HUDEP-2 (cell line): Measurements from ENCODE around the gene CREM.
A peak's percentile ranks its signal among the peaks of the same experiment; 100 is the strongest.

Source experiments
- DNase-seq, 76 experiments: peaks; one replicate each; lab custom pipeline; 2025; ENCODE audit not compliant: unreplicated experiment in 76 of 76; lab: John Stamatoyannopoulos, UW

CREM gene

DNA sequence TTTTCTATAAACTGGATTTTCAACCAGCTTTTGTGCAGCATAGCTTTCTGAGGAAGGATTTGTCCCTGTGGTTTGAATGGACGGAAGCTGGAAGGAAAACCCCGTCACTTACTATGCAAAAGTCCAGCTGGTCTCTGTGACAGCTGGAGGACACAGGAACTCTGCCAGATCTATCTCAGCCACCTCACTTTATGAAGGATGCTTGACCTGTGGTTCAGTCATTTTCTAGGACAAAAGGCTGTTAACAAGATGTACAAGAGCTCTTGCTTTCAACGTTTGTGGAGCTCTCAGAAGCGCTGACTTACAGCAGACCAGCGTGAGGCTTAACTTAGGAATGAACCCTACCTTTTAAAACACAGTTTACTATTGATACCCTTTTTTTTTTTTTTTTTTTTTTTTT lies 90.8 kb downstream of the CREM start:
- DNase-seq = no peak

DNA sequence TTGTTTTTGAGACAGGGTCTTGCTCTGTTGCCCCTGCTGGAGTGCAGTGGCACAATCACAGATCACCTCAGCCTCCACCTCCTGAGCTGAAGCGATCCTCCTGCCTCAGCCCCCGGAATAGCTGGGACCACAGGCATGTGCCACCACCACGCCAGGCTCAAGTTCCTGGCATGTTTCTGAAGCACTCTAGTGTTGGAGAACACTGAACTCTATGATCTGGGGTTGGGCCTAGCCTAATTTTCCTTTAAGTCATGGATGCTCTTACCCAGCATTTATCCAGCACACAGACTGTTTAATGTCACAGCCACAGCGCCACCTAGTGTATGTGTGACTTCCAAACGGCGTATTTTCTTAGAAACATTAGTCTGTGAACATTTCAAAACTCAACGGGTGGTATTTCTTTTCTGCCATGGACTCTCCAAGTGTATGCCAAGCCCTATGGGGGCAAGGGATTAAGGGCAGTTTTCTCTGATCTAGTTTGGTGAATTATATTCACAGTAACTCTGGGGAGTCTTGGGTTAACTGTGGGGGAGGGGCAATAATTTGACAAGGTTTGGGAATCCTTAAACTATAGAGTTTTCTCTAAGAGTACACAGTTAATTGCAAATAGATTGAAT lies 91.8 kb downstream of the CREM start:
- DNase-seq = peak in 66 of 76 experiments; percentile 5 to 79 (median 50)

DNA sequence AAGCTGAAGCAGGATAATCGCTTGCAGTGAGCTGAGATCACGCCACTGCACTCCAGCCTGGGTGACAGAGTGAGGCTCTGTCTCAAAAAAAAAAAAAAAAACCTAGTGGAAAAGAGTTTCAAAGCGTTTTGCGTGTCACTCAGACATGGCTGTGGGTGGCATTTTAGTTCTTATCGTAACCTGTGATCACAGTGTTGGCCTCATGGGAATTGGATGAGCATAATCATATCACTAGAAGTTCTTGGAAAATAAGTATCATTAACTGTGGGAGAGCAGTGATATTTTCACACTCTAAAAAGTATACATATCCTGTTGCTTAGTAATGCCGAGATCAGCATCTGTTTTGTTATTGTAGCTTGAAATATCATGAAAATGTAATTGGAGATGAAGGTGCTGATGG lies 92.6 kb downstream of the CREM start:
- DNase-seq = no peak

DNA sequence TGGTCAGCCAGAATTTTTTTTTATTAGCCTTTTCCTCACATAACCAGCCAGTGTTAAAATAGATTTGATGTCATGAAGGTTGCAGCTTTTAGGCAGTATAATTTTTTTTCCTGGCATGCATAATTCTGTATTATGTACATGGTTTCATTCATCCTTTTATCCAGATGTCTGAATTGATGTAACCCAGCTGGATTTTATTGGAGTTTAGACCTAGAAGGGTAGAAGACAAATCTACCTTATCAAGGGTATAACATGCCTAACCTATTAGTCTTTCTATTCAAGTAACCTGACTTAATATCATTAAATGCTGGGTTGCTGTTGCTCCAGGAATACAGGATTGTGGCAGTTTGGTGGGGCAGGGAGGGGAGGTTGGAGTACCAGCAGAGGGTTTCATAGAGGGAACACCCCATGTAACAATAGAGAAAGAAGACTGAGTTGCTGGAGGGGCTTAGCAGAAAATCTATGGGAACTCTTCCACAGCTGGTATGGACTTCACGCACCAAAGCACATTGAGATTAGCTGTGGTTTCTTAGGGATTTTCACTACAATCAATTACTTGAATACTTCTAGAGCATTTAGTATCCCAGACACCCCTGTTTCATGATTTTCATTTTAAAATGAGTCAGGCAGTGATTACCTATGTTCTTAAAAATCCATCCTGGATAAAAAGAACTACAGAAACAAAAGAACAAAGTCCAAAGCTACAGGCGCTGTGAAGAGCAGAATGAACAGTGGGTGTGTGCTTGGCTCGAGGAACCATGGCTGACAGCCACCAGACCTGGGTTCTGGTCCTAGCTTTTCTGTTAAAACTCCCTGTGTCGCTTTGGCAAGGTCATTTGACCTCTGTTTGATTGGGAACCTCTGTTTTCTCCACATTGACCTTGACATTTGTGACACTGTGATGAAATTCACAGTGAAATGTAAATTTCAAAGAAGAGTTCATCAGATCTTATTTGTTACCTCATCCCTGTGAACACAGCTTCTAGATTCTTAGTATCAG lies 93.5 kb downstream of the CREM start:
- no peak for DNase-seq

DNA sequence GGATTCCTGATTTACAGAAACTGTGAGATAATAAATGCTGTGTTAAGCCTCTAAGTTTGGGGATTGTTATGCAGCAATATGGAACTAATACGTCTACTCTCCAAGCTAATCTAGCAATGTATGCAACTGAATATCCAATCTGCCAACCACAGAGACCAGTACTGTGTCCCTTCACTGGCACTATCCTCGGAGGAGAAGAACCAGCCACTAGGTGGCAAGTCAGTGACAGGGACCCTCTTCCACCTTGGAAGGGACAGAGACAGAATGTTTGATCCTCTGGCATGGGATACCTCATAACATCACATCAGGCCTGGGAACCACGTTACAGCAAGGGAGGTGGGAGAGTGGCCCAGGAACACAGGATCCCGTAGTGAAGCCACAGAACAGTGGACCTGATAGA lies 96.4 kb downstream of the CREM start:
- peak in 1 of 76 experiments; percentile 15 for DNase-seq

DNA sequence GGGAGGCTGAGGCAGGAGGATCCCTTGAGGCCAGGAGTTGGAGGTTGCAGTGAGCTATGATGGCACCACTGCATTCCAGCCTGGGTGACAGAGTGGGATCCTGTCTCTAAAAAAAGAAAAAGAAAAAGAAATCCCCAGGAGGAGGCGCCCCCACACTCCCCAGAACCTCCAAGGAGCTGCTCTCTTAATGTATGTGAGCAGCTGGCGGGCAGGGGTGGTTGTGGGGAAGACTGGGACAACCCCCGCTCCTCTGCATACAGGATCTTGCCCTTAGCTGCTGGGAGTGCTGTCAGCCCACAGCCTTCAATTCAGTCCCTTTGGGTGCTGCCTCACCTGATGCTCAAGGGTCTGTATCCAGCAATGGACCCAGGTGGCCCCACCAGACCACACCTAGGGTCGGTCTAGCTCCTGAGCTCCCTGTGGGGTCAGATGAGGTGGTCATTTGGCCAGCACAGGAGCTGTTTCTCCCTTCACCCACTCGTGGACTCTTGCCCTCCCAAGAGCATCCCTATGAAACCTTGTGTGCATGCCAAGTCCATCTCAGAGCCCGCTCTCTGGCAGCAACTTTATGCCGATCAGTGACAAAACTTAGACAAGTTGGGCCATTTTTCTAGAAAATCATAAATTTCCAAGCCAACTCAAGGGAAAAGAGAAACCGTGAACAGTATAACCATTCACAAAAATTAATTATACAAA lies 97.5 kb downstream of the CREM start:
- no peak for DNase-seq

DNA sequence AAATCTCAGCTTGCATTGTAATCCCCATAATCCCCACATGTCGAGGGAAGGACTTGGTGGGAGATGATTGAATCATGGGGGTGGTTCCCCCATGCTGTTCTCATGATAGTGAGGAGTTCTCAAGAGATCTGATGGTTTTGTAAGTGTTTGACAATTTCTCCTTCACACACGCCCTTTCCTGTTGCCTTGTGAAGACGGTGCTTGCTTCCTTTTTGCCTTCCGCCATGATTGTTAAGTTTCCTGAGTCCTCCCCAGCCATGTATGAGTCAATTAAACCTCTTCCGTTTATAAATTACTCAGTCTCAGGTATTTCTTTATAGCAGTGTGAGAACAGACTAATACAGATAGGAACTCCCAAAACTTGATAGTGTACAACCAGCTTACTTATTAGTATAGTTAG lies 98.6 kb downstream of the CREM start:
- no peak for DNase-seq

DNA sequence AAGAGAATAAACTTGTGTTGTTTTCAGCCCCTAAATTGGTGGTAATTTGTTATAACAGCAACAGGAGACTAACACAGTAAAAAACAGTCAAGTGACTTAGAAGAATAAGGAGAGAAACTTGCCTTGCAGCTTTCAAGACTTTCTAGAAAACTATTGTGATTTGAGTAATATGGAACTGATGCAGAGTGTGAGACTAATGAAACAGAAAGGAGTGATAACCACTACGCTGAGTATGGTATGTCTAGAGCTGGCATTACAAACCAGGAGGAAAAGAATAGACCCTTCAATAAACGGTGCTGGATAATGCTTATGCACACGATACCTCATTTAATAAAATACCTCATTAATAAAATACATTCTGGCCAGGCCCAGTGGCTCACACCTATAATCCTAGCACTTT lies 99.9 kb downstream of the CREM start:
- DNase-seq = no peak

DNA sequence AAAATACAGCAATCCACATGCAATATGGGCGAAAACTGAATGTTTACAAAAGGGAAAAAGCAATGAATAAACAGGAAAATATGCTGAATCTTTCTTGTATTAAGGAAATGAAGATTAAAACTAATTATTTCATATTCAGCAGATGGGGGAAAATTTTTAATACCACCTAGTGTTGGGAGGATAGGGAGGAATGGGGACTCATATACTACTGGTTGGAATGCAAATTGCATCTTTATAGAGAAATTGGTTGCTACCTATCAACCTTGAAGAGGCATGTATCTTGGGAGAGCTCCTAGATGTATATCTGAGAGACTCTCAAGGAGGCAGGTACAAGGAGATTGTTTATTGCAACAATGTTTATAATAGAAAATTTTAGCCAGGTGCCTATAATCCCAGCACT lies 101.4 kb downstream of the CREM start:
- no peak for DNase-seq

DNA sequence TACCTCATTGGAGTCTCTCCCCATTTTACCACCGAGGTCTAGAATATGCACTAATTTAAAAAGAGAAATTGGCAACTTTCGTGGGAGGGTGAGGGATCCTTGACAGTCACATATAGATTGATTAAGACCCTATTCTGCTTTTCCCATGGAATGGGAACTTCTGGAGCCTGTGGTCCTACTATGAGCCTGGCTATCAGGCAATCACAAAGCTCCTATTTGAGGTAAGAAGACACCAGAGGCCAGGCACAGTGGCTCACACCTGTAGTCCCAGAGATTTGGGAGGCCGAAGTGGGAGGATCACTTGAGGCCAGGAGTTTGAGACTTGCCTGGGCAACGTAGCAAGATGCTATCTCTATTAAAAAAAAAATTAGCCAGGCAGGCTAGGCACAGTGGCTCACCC lies 105.0 kb downstream of the CREM start:
- DNase-seq = no peak

DNA sequence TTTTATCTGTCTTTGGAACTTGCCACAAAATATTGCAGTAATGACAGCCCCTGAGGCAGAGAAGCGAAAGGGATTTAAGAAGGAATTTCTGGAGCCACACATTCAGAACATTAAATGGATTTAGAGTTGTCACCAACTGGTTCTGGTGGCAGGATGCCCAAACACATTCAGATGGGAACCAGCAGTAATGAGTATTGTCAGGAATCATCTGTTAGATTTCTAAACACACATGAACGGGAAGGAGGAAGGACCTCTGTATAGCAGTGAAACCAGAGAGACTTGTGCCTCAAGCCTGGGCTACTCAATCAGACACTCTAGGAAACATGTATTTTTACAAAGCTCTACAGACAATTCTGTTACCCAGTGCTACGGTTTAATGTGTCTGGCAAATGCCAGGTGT lies 105.9 kb downstream of the CREM start:
- DNase-seq = no peak

DNA sequence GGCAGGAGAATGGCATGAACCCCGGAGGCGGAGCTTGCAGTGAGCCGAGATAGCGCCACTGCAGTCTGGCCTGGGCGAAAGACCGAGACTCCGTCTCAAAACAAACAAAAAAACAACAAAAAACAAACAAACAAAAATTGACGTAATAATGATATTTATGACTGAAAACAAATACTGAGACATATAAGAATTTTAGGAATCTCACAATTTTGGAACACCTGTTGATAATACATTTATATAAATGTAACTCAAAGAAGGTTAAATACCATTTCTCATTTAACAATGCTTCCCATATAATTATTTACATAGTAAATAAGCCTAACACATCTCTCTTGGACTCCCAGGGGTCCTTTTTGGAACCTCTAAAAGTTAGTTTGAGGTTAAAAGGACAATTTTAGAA lies 107.4 kb downstream of the CREM start:
- DNase-seq = no peak

DNA sequence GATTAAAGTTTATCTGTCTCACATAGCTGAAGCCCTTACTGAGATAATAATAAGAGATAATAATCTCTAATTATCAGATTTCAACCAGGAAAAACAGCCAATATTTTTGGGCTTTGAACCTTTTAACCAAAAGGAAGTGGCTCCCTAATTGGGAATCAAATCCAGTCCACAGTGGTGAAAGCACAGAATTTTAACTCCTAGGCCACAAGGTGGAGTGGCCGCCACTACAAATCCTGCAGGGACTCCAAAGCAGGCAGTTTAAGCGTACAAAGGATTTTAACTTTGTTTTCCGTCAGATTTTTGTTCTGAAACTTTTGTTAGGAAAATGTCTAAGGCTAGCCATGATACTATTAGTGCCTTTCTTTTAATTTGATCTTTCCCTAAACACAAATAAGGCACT lies 110.1 kb downstream of the CREM start:
- DNase-seq = no peak

DNA sequence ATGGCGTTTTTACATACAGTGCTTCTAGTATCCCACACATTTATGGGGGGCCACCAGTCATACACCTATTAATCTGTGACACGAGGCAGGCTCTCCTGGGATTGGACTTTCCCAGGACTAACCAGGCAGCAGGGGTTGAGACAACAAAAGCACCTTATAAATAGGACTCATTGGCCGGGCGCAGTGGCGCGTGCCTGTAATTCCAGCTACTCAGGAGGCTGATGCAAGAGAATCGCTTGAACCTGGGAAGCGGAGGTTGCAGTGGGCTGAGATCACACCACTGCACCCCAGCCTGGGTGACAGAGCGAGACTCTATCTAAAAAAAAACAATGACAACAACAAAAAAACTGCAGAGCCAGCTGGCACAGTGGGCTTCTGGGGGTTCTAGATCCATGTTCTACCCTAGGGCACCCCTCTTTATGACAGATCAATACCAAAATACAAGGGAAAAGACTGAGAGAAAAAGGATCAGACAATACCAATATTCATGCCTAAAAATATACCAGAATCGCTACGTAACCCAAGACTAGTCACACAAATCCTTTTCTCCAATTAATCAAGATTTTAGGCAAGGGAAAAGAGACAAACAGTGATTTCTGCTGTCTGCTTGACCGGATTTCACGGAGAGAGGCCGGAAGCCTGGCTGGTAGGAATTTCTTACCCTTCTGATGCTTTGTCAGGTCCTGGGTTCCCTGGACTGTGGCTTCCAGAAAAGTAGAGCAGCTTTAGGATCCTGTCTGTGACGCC lies 111.3 kb downstream of the CREM start:
- no peak for DNase-seq

DNA sequence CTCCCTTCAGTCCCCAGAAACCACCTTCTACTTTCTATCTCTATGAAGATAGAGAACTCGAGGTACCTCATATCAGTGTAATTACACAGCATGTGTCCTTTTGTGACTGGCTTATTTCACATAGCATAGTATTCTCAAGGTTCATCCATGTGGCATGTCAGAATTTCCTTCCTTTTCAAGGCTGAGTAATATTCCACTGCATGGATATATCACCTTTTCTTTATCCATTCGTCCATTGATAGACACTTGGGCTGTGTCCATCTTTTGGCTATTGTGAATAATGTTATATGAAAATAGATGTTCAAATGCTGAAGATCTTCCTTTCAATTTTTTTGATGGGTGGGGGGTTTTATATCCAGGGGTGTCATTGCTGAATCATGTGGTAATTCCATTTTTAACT lies 117.9 kb downstream of the CREM start:
- DNase-seq = no peak

DNA sequence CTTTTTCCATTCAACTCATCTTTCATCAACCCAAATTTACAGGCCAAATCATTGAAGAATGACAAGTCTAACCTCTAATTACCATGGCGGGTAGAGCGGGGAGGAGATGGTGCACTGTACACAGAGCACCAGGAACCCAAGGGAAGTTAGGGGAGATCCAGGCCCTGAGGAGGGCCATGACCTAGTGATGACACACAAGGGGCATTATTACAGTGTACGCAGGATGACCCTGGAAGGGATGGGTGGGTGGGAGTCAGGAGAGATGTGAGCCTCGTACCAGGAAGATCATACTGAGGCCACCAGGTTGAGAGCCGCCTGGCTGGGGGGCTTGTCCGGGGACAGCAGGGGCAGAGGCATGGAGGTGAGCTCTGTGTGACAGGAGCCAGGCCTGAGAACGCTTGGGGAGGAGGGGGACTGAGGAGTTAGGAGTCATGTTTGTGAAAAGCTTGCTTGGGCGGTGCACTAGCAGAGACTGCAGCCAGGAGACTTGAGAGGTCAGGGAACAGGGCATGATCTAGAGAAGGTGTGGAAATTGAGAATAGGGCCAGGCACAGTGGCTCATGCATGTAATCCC lies 120.2 kb downstream of the CREM start:
- DNase-seq = no peak

DNA sequence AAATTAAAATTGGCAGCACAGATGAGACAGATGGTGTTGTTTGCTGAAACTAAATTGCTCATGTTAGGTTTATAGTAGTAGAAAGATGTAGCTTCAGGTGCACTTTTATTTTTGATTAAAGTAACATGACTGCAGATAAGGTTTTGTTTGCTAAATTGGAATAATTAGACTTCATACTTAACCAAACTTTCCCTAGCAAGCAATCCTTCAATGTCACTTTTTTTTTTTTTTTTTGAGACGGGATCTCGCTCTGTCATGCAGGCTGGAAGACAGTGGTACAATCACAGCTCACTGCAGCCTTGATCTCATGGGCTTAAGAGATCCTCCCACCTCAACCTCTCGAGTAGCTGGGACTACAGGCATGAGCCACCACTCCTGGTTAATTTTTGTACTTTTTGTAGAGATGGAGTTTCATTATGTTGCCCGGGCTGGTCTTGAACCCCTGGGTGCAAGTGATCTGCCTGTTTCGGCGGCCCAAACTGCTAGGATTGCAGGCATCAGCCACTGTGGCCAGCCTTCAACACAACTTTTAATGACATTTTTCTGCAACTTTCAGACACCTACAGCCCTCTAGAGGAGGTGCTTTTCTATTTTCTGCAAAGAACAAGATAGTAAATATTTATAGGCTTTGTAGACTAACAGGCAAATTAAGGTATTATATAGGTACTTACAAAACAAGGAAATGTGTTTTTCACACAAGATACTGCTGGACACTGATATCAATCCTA lies 124.9 kb downstream of the CREM start:
- no peak for DNase-seq

DNA sequence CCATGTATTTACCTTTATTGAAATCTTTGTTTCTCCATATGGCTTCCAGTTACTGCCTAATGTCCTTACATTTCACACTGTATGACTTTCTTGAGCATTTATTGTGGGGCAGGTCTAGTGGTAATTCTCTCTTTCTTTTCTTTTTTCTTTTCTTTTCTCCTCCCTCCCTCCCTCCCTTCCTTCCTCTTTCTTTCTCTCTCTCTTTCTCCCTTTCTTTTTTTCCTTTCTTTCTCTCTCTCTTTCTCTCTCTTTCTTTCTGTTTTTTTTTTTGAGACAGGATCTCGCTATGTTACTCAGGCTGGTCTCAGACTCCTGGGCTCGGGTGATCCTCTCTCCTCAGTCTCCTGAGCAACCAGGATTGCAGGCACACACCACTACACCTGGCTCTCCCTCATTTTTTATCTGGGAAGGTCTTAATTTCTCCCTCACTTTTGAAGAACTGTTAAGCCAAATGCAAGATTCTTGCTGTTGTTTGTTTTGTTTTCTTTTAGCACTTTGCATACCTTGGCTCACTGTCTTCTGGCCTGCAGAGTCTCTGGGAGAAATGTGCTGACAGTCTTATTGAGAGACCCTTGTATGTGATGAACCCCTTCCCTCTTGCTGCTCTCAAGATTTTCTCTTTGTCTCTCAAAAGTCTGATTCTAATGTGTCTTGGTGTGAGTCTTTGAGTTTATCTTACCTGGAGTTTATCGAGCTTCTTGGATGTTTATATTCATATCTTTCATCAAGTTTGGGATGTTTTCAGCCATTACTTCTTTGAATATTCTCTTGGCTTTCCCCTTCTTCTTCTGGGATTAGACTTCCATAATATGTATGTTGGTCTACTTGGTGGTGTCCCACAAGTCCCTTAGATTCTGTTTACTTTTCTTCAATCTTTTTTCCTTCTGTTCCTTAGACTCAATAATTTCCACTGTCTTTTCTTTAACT lies 130.7 kb downstream of the CREM start:
- no peak for DNase-seq
